ENCODE measurements around the gene BBS9. TPM values are rescaled to one million over a fixed set of nuclear protein-coding genes. Genes with fewer than 3 reads are reported as not detected.

BBS9 gene
- total and polyA plus RNA-seq, 4 donors: 2.3 to 9.5 (median 4.5) TPM

DNA sequence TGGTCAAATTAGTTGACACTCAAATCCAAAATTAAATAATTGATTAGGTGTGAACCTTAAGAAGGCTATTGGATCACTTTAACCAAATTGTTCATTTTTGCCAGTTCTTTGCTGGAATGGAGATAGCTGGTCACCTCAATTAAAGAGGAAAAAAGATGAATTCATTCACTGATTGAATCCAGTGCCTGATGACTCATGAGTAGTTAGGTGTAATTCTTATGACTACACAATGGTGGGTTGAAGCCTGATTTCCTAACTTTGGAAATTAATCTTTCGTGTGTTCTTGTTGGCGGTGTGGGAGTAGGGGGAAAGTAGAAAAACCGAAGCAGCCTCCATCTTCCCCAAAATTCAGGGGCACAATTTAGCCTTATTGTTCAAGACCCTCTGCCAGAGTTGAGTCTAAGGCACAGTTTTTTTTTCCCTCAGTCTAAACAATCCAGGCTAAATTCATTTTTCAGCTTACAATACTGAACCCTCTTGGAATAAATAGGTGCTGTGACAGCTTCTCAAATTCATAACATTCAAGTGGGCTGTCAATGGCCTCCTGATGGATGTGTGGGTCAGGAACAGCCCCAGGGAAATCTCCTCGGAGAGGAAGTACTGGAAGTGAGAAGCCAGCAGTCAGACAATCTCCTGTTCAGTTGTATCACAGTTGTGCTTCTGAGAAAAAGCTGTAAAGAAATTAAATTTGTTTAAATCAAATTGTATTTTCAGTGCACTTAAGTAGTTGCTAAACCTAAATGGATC, 356.6 kb downstream of the BBS9 start:
- Histone ChIP-seq H3K36me3 (ENCODE audit: control insufficient read depth in 4 of 4, insufficient read depth in 3 of 4, low read depth in 1 of 4, low read length in 3 of 4) (no peaks in the 10 kb centered on the region), H3K27me3 (ENCODE audit: control insufficient read depth in 4 of 4, insufficient read depth in 4 of 4, low read length in 3 of 4) (no peaks in the 10 kb centered on the region), H3K9ac (ENCODE audit: low read depth in 1 of 2, low read length in 2 of 2) (no peak overlapping the region), H3K27ac (ENCODE audit: low read depth in 1 of 2, low read length in 2 of 2) (no peak overlapping the region), H3K9me3 (ENCODE audit: control insufficient read depth in 4 of 4, low read length in 3 of 4) (no peaks in the 10 kb centered on the region), H3K4me1 (ENCODE audit: control insufficient read depth in 4 of 4, insufficient read depth in 4 of 4, low read length in 3 of 4) (no peaks in the 10 kb centered on the region), H3K4me3 (ENCODE audit: low read depth in 1 of 3, low read length in 3 of 3) (no peak overlapping the region)
- TF ChIP-seq FOXA2 (IDR thresholded peaks at IDR 0.05): no peak
- TF ChIP-seq, protein P1, sequence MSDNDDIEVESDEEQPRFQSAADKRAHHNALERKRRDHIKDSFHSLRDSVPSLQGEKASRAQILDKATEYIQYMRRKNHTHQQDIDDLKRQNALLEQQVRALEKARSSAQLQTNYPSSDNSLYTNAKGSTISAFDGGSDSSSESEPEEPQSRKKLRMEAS (IDR thresholded peaks at IDR 0.05): no peak
- TF ChIP-seq EGR1 (IDR thresholded peaks at IDR 0.05; ENCODE audit: low read depth in 2 of 2): no peak
- TF ChIP-seq NR2F2 (IDR thresholded peaks at IDR 0.05): no peak
- TF ChIP-seq, protein P2, sequence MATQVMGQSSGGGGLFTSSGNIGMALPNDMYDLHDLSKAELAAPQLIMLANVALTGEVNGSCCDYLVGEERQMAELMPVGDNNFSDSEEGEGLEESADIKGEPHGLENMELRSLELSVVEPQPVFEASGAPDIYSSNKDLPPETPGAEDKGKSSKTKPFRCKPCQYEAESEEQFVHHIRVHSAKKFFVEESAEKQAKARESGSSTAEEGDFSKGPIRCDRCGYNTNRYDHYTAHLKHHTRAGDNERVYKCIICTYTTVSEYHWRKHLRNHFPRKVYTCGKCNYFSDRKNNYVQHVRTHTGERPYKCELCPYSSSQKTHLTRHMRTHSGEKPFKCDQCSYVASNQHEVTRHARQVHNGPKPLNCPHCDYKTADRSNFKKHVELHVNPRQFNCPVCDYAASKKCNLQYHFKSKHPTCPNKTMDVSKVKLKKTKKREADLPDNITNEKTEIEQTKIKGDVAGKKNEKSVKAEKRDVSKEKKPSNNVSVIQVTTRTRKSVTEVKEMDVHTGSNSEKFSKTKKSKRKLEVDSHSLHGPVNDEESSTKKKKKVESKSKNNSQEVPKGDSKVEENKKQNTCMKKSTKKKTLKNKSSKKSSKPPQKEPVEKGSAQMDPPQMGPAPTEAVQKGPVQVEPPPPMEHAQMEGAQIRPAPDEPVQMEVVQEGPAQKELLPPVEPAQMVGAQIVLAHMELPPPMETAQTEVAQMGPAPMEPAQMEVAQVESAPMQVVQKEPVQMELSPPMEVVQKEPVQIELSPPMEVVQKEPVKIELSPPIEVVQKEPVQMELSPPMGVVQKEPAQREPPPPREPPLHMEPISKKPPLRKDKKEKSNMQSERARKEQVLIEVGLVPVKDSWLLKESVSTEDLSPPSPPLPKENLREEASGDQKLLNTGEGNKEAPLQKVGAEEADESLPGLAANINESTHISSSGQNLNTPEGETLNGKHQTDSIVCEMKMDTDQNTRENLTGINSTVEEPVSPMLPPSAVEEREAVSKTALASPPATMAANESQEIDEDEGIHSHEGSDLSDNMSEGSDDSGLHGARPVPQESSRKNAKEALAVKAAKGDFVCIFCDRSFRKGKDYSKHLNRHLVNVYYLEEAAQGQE (IDR thresholded peaks at IDR 0.05): no peak
- TF ChIP-seq GABPA (IDR thresholded peaks at IDR 0.05 in 1 of 2, conservative IDR thresholded peaks at IDR 0.05 in 1 of 2): no peak
- no peak for TF ChIP-seq SP1 (IDR thresholded peaks at IDR 0.05)
- TF ChIP-seq, protein P3, sequence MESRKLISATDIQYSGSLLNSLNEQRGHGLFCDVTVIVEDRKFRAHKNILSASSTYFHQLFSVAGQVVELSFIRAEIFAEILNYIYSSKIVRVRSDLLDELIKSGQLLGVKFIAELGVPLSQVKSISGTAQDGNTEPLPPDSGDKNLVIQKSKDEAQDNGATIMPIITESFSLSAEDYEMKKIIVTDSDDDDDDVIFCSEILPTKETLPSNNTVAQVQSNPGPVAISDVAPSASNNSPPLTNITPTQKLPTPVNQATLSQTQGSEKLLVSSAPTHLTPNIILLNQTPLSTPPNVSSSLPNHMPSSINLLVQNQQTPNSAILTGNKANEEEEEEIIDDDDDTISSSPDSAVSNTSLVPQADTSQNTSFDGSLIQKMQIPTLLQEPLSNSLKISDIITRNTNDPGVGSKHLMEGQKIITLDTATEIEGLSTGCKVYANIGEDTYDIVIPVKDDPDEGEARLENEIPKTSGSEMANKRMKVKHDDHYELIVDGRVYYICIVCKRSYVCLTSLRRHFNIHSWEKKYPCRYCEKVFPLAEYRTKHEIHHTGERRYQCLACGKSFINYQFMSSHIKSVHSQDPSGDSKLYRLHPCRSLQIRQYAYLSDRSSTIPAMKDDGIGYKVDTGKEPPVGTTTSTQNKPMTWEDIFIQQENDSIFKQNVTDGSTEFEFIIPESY (IDR thresholded peaks at IDR 0.05): no peak
- TF ChIP-seq RAD21 (IDR thresholded peaks at IDR 0.05): no peak
- 93% methylated on average over 4 of the region's 4 CpGs for WGBS
- DNase-seq (ENCODE audit: low spot score): no peak

DNA sequence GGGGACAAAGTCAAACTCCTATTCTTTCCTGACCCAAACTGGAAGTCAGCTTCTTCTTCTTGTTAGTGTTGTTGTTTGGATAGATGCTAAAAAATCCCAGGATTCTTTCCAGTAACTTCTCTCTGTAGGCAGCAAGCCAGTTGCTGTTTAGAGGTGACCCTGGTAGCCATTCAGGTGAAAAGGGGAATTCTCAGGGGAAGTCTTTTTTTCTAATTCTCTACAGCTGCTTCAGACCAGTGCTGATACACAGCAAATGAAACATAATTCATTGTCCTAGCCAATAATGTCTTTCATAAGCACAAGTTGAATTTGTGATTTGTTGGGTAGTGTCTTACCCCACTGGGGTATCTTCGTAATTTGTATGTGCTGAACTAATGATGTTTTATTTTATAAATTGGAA, 357.3 kb downstream of the BBS9 start:
- WGBS: 95% methylated on average over 1 of the region's 1 CpG
- no peaks in the 10 kb centered on the region for H3K9me3 ChIP-seq (ENCODE audit: control insufficient read depth in 4 of 4, low read length in 3 of 4)
- H3K27me3 ChIP-seq (ENCODE audit: control insufficient read depth in 4 of 4, insufficient read depth in 4 of 4, low read length in 3 of 4): no peaks in the 10 kb centered on the region
- H3K4me3 ChIP-seq (ENCODE audit: low read depth in 1 of 3, low read length in 3 of 3): no peak overlapping the region
- no peaks in the 10 kb centered on the region for H3K4me1 ChIP-seq (ENCODE audit: control insufficient read depth in 4 of 4, insufficient read depth in 4 of 4, low read length in 3 of 4)
- TF ChIP-seq RAD21 (IDR thresholded peaks at IDR 0.05) (no peak), SP1 (IDR thresholded peaks at IDR 0.05) (no peak)
- no peak for DNase-seq (ENCODE audit: low spot score)
- no peaks in the 10 kb centered on the region for H3K36me3 ChIP-seq (ENCODE audit: control insufficient read depth in 4 of 4, insufficient read depth in 3 of 4, low read depth in 1 of 4, low read length in 3 of 4)
- no peak overlapping the region for H3K9ac ChIP-seq (ENCODE audit: low read depth in 1 of 2, low read length in 2 of 2)
- H3K27ac ChIP-seq (ENCODE audit: low read depth in 1 of 2, low read length in 2 of 2): no peak overlapping the region

DNA sequence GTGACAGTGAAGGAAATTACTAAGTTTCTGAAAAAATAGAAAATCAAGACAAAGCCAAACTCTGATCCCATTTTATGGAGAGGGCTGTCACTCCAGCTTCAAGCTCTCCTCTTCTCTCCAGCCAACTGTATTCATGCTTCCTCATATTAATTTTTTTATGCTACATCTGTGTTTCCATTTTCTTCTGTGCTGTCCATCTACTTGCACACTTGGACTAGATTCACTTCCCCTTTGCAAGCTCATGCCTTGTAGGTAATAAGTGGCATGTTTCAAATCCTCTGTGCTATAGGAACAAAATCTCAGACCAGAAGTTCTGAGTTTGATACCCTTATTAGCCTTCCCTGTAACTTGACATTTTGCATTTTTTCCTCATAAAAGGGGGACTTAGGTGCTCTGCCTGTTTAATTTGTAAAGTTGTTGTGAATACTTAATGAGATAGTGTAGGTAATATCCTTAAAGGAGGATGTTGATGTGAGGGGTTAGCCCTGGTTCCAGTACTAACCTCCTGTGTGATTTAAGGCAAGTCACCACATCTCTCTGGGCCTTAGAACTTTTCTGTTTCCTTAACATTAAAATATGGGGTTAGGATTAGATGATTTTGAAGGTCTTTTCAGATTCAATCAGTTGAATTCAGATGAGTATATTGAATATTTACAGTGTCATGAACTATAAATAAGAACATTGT, 358.8 kb downstream of the BBS9 start:
- no peaks in the 10 kb centered on the region for H3K4me1 ChIP-seq (ENCODE audit: control insufficient read depth in 4 of 4, insufficient read depth in 4 of 4, low read length in 3 of 4)
- no peaks in the 10 kb centered on the region for H3K27me3 ChIP-seq (ENCODE audit: control insufficient read depth in 4 of 4, insufficient read depth in 4 of 4, low read length in 3 of 4)
- H3K9me3 ChIP-seq (ENCODE audit: control insufficient read depth in 4 of 4, low read length in 3 of 4): no peaks in the 10 kb centered on the region
- no peak for DNase-seq (ENCODE audit: low spot score)
- H3K4me3 ChIP-seq (ENCODE audit: low read depth in 1 of 3, low read length in 3 of 3): no peak overlapping the region
- H3K9ac ChIP-seq (ENCODE audit: low read depth in 1 of 2, low read length in 2 of 2): no peak overlapping the region
- TF ChIP-seq YY1 (IDR thresholded peaks at IDR 0.05): no peak
- no peak for TF ChIP-seq SP1 (IDR thresholded peaks at IDR 0.05)
- TF ChIP-seq, protein P3 (IDR thresholded peaks at IDR 0.05): no peak
- TF ChIP-seq NR2F2 (IDR thresholded peaks at IDR 0.05): no peak
- no peak for TF ChIP-seq FOXA2 (IDR thresholded peaks at IDR 0.05)
- TF ChIP-seq RXRA (IDR thresholded peaks at IDR 0.05): no peak
- TF ChIP-seq, protein P1 (IDR thresholded peaks at IDR 0.05): no peak
- TF ChIP-seq HNF4A (conservative IDR thresholded peaks at IDR 0.05): no peak
- TF ChIP-seq EGR1 (IDR thresholded peaks at IDR 0.05; ENCODE audit: low read depth in 2 of 2): no peak
- H3K36me3 ChIP-seq (ENCODE audit: control insufficient read depth in 4 of 4, insufficient read depth in 3 of 4, low read depth in 1 of 4, low read length in 3 of 4): no peaks in the 10 kb centered on the region
- no peak overlapping the region for H3K27ac ChIP-seq (ENCODE audit: low read depth in 1 of 2, low read length in 2 of 2)
